GM21723 (cell line): ENCODE measurements around the gene MESP1.

Experiments
- ATAC-seq: cut with Tn5 transposase; IDR thresholded peaks from one replicate; pipeline ENCODE4 v1.9.1; 2021; ENCODE audit warnings: mild to moderate bottlenecking, moderate library complexity; ENCODE audit not compliant: unreplicated experiment

Gene MESP1

GRCh38 chr15:89760303-89761008 lies 9.4 kb upstream of the MESP1 start:
- peak; percentile 72 for ATAC-seq

- no peak for ATAC-seq
These were observed 8.8 kb upstream of the MESP1 start for GRCh38 chr15:89759835-89760234.

- no peak for ATAC-seq
These were observed 7.9 kb upstream of the MESP1 start for GRCh38 chr15:89758981-89759380.

- no peak for ATAC-seq
These were observed 7.2 kb upstream of the MESP1 start for GRCh38 chr15:89758283-89758682.

GRCh38 chr15:89756897-89757296 lies 5.8 kb upstream of the MESP1 start:
- no peak for ATAC-seq

- no peak for ATAC-seq
These were observed 4.7 kb upstream of the MESP1 start for GRCh38 chr15:89755701-89756100.

GRCh38 chr15:89754361-89755154 lies 3.5 kb upstream of the MESP1 start:
- ATAC-seq, result no peak

- ATAC-seq, result no peak
These were observed 2.8 kb upstream of the MESP1 start for GRCh38 chr15:89753855-89754254.

GRCh38 chr15:89751748-89752147 lies 699 bp upstream of the MESP1 start:
- ATAC-seq, result no peak

GRCh38 chr15:89749951-89750559 lies 994 bp downstream of the MESP1 start:
- no peak for ATAC-seq

GRCh38 chr15:89749526-89749925 lies 1.5 kb downstream of the MESP1 start:
- ATAC-seq, result no peak

- no peak for ATAC-seq
These were observed 2.0 kb downstream of the MESP1 start for GRCh38 chr15:89749054-89749453.

- no peak for ATAC-seq
These were observed 3.1 kb downstream of the MESP1 start for GRCh38 chr15:89747708-89748682.

GRCh38 chr15:89746386-89746780 lies 4.7 kb downstream of the MESP1 start:
- no peak for ATAC-seq

- no peak for ATAC-seq
These were observed 5.3 kb downstream of the MESP1 start for GRCh38 chr15:89745768-89746167.

GRCh38 chr15:89745131-89745530 lies 5.9 kb downstream of the MESP1 start:
- no peak for ATAC-seq

- ATAC-seq, result no peak
These were observed 7.5 kb downstream of the MESP1 start for GRCh38 chr15:89743594-89743993.

- ATAC-seq, result no peak
These were observed 8.0 kb downstream of the MESP1 start for GRCh38 chr15:89743011-89743410.

- peak; percentile 86 for ATAC-seq
These were observed 10.9 kb downstream of the MESP1 start for GRCh38 chr15:89740137-89740536.

GRCh38 chr15:89735773-89736172 lies 15.3 kb downstream of the MESP1 start:
- no peak for ATAC-seq
